ENCODE data around the gene LCLAT1. TPM values are rescaled to one million over a fixed set of nuclear protein-coding genes. Genes with fewer than 3 reads are reported as not detected.

Gene LCLAT1
- total RNA-seq, 4 donors from 2014 or later = 11.9 to 13.5 (median 12.6) TPM

GRCh38 chr2:30455114-30455738 is 8.2 kb downstream of the LCLAT1 start:
- Histone ChIP-seq H3K36me3 (no peaks in the 10 kb centered on the region), H3K27me3 (no peaks in the 10 kb centered on the region), H3K27ac (peak overlapping the region in 3 of 4 donors; percentile 5 to 53 (median 9)), H3K9me3 (no peaks in the 10 kb centered on the region), H3K4me1 (peaks cover 0 to 14% (median 0%) of the 10 kb centered on the region in 3 donors), H3K4me3 (no peak overlapping the region)
- no peak for DNase-seq
- no peak for TF ChIP-seq POLR2A (IDR thresholded peaks at IDR 0.05)
- no peak for TF ChIP-seq CTCF (IDR thresholded peaks at IDR 0.05)
- WGBS, 2 donors = 56 to 68% methylated on average over 7 of the region's 7 CpGs
- intact Hi-C loops (cut with DNase I) = no loop called here

GRCh38 chr2:30456106-30456505 is 9.1 kb downstream of the LCLAT1 start:
- intact Hi-C loops (cut with DNase I) = no loop called here
- Histone ChIP-seq H3K4me3 (no peak overlapping the region), H3K27me3 (no peaks in the 10 kb centered on the region), H3K36me3 (no peaks in the 10 kb centered on the region), H3K4me1 (peaks cover 0 to 14% (median 0%) of the 10 kb centered on the region in 3 donors), H3K27ac (no peak overlapping the region), H3K9me3 (no peaks in the 10 kb centered on the region)
- 86% methylated on average over 1 of the region's 2 CpGs; no CpG with 5 or more reads in 1 of the 2 donors for WGBS, 2 donors
- no peak for DNase-seq
- no peak for TF ChIP-seq CTCF (IDR thresholded peaks at IDR 0.05)
- no peak for TF ChIP-seq POLR2A (IDR thresholded peaks at IDR 0.05)

GRCh38 chr2:30456579-30456978 is 9.5 kb downstream of the LCLAT1 start:
- intact Hi-C loops (cut with DNase I) = no loop called here
- Histone ChIP-seq H3K36me3 (no peaks in the 10 kb centered on the region), H3K27me3 (no peaks in the 10 kb centered on the region), H3K4me3 (no peak overlapping the region), H3K4me1 (peaks cover 0 to 14% (median 0%) of the 10 kb centered on the region in 3 donors), H3K27ac (no peak overlapping the region), H3K9me3 (no peaks in the 10 kb centered on the region)
- no peak for DNase-seq
- no peak for TF ChIP-seq CTCF (IDR thresholded peaks at IDR 0.05)
- no peak for TF ChIP-seq POLR2A (IDR thresholded peaks at IDR 0.05)
- WGBS, 2 donors = 94 to 95% methylated on average over 2 of the region's 2 CpGs

GRCh38 chr2:30457296-30457695 is 10.2 kb downstream of the LCLAT1 start:
- H3K4me1 ChIP-seq = peaks cover 0 to 14% (median 0%) of the 10 kb centered on the region in 3 donors
- H3K27me3 ChIP-seq = no peaks in the 10 kb centered on the region
- DNase-seq = no peak
- H3K36me3 ChIP-seq = no peaks in the 10 kb centered on the region
- H3K4me3 ChIP-seq = no peak overlapping the region
- H3K9me3 ChIP-seq = no peaks in the 10 kb centered on the region
- no peak overlapping the region for H3K27ac ChIP-seq
- TF ChIP-seq POLR2A (IDR thresholded peaks at IDR 0.05) (no peak), CTCF (IDR thresholded peaks at IDR 0.05) (no peak)
- intact Hi-C loops (cut with DNase I) = no loop called here

- WGBS, 2 donors = 67 to 75% methylated on average over 2 of the region's 2 CpGs
- Histone ChIP-seq H3K4me1 (peaks cover 0 to 14% (median 0%) of the 10 kb centered on the region in 3 donors), H3K36me3 (no peaks in the 10 kb centered on the region), H3K4me3 (no peak overlapping the region), H3K9me3 (no peaks in the 10 kb centered on the region), H3K27me3 (no peaks in the 10 kb centered on the region), H3K27ac (no peak overlapping the region)
- TF ChIP-seq POLR2A (IDR thresholded peaks at IDR 0.05) (no peak), CTCF (IDR thresholded peaks at IDR 0.05) (no peak)
- no peak for DNase-seq
- intact Hi-C loops (cut with DNase I) = no loop called here
Observed at GRCh38 chr2:30459140-30459539, 12.1 kb downstream of the LCLAT1 start.

Measured in esophagus squamous epithelium (tissue), 5 donors.